Transverse colon (tissue), 3 donors: ENCODE data around the gene TEK.

ENCODE experiments used
- POLR2A ChIP-seq: fragments of 450-650 bp; IDR thresholded peaks from one replicate; pipeline ENCODE4 v1.6.1; 2016; ENCODE audit warnings: antibody characterized with exemption, mild to moderate bottlenecking, moderate library complexity
- TF ChIP-seq, protein P1 (sequence below), 5 experiments: fragments of 200-600 bp in 3 of 5; fragments of 450-650 bp in 2 of 5; sonication (generic) in 3 of 5; IDR thresholded peaks; 1 replicate in 2 of 5; 2 replicates in 3 of 5; pipeline ENCODE4 v1.5.1; 2016 to 2017; ENCODE audit warnings: antibody characterized with exemption in 5 of 5, inconsistent platforms in 3 of 5, mild to moderate bottlenecking in 2 of 5, moderate library complexity in 1 of 5

- TF ChIP-seq, protein P1, sequence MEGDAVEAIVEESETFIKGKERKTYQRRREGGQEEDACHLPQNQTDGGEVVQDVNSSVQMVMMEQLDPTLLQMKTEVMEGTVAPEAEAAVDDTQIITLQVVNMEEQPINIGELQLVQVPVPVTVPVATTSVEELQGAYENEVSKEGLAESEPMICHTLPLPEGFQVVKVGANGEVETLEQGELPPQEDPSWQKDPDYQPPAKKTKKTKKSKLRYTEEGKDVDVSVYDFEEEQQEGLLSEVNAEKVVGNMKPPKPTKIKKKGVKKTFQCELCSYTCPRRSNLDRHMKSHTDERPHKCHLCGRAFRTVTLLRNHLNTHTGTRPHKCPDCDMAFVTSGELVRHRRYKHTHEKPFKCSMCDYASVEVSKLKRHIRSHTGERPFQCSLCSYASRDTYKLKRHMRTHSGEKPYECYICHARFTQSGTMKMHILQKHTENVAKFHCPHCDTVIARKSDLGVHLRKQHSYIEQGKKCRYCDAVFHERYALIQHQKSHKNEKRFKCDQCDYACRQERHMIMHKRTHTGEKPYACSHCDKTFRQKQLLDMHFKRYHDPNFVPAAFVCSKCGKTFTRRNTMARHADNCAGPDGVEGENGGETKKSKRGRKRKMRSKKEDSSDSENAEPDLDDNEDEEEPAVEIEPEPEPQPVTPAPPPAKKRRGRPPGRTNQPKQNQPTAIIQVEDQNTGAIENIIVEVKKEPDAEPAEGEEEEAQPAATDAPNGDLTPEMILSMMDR (IDR thresholded peaks at IDR 0.05) = no peak
- TF ChIP-seq POLR2A = no peak
Measured at GRCh38 chr9:27117489-27118135, 8.6 kb downstream of the TEK start.
